Measurements from ENCODE around the gene FGFR1OP2. TPM values are rescaled to one million over a fixed set of nuclear protein-coding genes. Genes with fewer than 3 reads are reported as not detected.

The FGFR1OP2 gene
- total RNA-seq, result 20.0 and 30.1 TPM in 2 replicates

DNA sequence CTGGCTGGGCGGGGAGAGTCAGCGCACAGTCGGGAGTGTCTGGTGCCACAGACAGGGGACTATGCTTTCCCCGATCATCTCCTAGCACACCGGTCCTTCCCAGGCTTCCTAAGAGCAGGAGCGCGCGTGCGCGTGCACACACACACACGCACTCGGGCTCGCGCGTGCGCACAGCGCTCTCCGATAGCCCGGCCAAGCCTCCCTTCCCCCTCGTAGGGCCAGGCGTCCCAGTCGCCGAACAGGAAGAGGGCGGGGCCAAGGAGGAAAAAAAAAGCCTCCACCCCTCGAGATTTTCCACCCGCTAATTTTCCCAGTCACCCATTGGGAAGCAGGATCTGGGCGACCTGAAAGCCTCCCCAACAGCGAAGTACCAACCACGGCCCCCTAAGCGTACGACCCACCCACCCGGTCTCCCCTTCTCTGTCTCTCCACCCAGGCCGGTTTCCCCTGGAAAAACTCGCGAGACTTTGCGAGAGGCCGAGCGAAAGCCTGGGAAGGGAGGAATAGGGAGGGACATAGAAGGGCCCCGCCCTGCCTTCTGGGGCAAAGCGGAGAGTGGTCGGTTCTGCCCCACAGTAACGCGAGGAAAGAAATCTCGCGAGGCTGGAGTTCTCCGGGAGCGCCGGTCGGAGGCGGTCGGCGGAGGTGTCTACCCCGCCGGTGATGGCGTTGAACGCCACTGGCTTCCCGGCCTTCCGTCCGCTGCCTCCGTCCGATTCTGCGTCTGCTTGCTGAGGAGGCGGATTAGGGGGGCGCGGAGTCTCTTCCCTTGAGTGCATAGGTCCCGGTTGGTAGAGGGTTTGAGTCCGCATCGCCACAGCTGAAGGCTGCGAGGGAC, at the start of gene FGFR1OP2, which contains the start of gene INTS13:
FGFR1OP2 (plus strand) TSS at position 608 of the 838 bp plus-strand sequence. CDS start 15,689 bp downstream, outside the sequence.
INTS13 (minus strand) TSS at position 119 of the 838 bp plus-strand sequence. CDS start 1,178 bp downstream, outside the sequence.

GRCh38 chr12:27014085-27014858, 76.0 kb downstream of the FGFR1OP2 start, which contains the start of gene TM7SF3:
Gene TM7SF3 (minus strand): TSS chr12:27014384. CDS start chr12:27014168, 216 bp downstream.

Other genes starting within 250 kb of the FGFR1OP2 start
- gene ITPR2, start 105.3 kb upstream of the FGFR1OP2 start, total RNA-seq, result 10.5 and 11.0 TPM in 2 replicates
- gene INTS13, start 489 bp upstream of the FGFR1OP2 start, total RNA-seq, result 18.5 and 20.1 TPM in 2 replicates
- 16.5 and 32.8 TPM in 2 replicates for gene TM7SF3, start 75.9 kb downstream of the FGFR1OP2 start, total RNA-seq
- 25.1 and 39.7 TPM in 2 replicates for gene MED21, start 84.1 kb downstream of the FGFR1OP2 start, total RNA-seq
- not detected in 2 replicates for gene C12orf71, start 144.1 kb downstream of the FGFR1OP2 start, total RNA-seq